IPS-18c (cell line): ENCODE results near the gene SPI1.

Experiments
- H3K4me3 ChIP-seq: 2 replicates; pipeline ENCODE4 v1.7.0; 2013; ENCODE audit warnings: low read depth, mild to moderate bottlenecking, low read length, moderate library complexity; ENCODE audit not compliant: insufficient read depth
- H3K9me3 ChIP-seq: one replicate; pipeline ENCODE4 v1.6.1; 2013; ENCODE audit warnings: mild to moderate bottlenecking, low read length, moderate library complexity; ENCODE audit not compliant: control insufficient read depth, insufficient read depth

Gene SPI1

DNA sequence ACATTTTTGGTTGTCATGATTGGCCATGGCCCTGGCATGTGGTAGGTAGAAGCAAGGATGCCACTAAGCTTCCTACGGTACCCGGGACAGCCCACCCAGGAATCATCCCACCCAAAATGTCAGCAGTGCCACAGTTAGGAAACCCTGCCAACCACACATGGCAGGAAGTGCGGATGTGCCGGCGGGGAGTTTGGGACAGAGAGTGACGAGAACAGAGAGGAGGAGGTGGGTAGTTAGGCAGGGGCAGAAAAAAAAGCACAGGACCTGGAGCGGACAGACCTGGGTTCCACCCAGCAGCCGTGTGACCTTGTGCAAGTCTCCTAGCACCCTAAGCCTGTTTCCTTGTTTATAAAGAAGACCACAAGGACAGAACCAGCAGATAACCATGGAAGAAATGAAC is 3.3 kb downstream of the SPI1 start:
- Histone ChIP-seq H3K4me3 (no peak overlapping the region), H3K9me3 (no peaks in the 10 kb centered on the region)

DNA sequence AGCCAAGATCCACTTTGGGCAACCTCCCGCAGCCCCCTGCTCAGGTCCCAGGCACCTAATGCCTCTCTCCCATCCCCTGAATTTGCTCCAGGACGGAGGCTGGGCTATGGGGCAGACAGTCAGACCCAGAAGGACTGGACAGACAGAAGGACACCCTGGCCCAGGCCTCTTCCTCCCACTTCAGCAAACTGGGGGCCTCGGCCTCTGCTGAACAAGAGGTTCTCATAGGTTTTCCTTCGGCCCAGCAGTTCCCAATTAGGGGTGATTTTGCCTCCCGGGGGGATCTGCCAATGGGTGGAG is 3.7 kb downstream of the SPI1 start:
- no peak overlapping the region for H3K4me3 ChIP-seq
- H3K9me3 ChIP-seq, result no peaks in the 10 kb centered on the region

DNA sequence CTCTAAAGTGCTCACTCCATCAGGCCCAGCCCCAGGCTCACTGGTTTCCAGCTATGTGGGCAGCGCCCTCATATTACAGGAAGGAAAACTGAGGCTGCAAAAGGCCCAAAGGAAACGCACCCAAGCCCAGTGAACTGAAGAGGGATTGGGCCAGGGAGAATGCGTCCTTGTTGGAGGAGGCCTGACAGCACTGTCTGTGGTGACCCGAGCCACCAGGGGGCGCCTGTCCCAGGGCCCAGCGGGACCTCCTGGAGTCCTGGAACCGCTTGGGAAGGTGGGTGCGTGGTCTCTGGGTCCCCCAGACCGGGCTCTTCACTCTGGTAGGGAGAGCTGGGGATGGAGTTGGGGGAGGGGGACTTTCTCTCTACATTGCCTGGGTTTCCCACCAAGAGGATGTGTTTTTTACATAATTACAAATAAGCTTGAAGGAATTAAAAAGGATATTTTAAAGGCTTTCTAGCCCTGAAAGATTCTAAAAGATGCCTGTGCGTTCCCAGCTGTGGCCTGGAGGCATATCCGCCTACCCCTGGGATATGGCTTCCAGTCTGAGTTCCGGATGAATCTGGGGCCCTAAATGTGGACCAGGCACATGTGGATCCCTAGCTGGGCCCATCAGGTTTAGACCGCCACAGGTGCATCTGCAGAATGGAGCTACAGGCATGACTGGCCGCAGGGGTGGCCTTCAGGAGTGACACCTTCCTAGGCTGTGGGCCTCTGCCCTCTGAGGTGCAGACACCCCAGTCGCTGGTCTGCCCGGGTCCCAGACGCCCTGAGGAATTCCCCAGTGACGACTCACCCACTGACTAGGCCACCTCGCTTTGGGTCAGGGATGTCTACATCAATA is 4.2 kb downstream of the SPI1 start:
- H3K4me3 ChIP-seq, result no peak overlapping the region
- H3K9me3 ChIP-seq, result no peaks in the 10 kb centered on the region

DNA sequence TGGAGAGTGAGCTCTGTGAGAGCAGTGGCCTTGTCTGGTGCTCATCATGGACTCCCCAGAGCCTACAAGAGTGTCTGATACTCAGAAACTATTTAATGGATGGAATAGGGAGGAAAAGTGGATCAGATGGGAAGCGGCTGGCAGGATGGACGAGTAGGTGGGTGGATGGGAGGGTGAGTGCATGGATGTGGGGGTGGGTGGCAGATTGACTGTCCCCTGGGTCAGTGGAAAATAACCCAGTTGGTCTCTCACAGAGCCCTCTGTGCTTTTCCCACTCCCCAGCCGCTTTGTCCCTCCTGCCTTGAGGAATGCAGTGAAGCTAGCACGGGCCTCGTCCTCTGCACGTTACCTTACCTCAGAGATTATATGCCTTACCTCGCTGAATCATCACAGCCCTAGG is 5.9 kb downstream of the SPI1 start:
- Histone ChIP-seq H3K9me3 (no peaks in the 10 kb centered on the region), H3K4me3 (no peak overlapping the region)

DNA sequence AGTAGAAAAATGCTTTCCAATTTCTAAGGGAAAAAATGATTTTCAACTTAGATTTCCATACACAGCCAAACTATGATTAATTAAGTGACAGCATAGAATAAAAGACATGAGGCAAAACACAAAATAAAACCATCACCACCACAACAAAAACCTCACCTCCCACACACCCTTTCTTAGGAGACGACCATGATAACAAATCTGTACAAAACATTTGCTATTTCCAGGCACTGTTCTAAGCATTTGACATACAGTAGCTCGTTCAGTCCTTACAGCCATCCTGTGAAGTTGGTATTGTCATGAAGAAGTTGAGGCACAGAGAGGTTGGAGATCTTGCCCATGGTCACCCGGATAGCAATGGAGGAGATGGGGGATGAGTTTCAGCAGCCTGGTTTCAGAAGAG is 8.7 kb downstream of the SPI1 start:
- Histone ChIP-seq H3K9me3 (no peaks in the 10 kb centered on the region), H3K4me3 (no peak overlapping the region)

DNA sequence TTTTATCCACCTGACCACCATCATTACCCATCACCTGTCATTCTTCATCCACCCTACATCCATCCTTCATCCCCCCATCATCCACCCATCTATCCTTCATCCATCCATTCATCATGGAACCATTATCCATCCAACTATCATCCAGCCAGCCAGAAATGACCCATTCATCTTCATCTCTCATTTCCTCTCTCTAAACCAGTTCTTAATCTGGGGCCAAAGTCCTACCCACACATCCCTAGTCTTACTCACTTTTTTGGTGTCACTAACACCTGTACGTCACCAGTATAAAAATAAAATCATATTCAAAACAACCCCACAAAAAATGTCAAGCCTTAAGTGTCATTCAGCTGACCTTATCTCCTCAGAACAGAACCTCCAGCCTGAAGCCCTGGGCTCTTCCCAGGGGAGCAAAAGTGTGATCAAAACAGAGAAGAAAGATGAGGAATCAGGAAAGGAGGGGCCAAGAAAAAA is 12.3 kb downstream of the SPI1 start:
- H3K4me3 ChIP-seq, result no peak overlapping the region
- H3K9me3 ChIP-seq, result no peaks in the 10 kb centered on the region

DNA sequence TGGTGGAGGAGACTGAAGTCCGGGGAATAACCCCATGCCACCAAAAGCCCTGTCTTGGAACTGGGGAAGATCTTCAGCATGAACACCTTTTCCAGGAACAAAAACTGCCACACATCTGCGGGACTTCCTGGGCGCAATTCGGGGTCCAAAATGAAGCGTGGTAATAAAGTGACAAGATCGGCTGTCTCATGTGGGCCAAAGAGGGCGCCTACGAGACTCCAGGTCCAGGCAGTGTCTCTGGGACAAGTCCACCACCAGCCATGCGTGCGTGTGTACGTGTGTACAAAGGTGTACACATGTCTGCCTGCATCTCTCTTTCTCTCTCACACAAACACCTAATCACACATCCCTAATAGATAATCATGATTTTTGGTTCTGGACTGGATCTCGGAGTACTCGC is 16.9 kb downstream of the SPI1 start:
- Histone ChIP-seq H3K4me3 (no peak overlapping the region), H3K9me3 (no peaks in the 10 kb centered on the region)

DNA sequence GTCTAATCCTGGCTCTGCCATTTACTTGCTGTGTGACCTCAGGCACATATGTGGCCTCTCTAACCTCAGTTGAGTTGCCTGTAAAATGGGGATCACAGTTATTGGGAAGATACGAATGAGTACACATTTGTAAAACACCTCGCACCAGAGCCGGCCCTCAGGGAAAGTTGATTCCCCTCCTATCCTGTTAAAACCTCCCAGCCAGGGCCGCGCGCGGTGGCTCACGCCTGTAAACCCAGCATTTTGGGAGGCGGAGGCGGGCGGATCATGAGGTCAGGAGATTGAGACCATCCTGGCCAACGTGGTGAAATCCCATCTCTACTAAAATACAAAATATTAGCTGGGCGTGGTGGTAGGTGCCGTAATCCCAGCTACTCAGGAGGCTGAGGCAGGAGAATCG is 18.0 kb downstream of the SPI1 start:
- Histone ChIP-seq H3K4me3 (no peak overlapping the region), H3K9me3 (no peaks in the 10 kb centered on the region)

DNA sequence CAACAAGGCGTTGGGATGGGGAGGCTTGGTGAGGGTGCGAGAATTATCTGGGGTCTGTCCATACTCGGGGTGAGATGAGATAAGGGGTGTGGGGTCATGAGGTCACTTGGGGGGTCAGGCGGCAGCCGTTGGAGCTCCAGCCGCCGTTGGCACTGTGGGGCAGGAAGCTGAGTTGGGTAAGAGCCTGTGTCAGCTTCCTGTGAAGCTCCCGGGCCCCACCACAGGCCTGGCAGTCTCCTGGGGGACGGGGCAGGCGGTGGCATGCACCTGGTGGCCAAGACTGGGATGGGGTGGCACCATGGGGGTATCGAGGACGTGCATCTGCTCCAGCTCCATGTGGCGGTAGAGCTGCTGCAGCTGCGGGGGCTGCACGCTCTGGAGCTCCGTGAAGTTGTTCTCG is 18.8 kb downstream of the SPI1 start:
- Histone ChIP-seq H3K4me3 (no peak overlapping the region), H3K9me3 (no peaks in the 10 kb centered on the region)

DNA sequence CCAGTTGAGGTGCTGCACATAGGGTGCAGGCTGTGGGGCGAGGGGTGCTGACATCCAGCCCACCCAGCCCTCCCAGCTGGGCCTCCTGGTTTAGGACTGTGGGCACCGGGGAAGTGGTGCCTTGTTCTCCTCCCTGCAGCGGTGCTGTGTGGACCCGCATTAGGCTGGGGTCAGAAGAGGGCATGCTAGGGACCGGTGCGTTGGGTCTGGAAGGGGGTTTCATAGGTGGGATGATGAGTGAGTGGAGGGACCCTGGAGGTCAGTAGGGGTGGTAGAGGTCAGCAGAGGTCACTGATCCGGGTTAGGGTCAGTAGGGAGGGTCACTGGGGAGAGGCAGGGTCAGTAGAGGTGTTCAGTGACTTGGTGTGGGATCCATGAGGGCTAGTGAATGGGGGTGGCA is 19.2 kb downstream of the SPI1 start:
- no peaks in the 10 kb centered on the region for H3K9me3 ChIP-seq
- H3K4me3 ChIP-seq, result no peak overlapping the region

DNA sequence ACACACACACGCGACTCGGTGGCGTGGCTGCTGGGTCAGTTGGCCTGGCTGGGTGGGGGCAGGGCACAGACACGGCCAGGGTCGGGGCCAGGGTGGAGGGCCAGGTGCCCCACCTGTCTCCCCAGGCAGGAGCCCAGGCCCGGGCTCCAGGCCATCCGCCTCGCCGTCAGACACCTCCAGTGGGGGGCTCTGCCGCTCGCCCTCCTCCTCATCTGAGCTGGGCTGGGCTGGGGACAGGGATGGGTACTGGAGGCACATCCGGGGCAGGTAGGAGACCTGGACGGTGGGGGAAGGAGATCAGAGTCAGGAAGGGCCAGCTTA is 19.7 kb downstream of the SPI1 start:
- H3K4me3 ChIP-seq, result no peak overlapping the region

DNA sequence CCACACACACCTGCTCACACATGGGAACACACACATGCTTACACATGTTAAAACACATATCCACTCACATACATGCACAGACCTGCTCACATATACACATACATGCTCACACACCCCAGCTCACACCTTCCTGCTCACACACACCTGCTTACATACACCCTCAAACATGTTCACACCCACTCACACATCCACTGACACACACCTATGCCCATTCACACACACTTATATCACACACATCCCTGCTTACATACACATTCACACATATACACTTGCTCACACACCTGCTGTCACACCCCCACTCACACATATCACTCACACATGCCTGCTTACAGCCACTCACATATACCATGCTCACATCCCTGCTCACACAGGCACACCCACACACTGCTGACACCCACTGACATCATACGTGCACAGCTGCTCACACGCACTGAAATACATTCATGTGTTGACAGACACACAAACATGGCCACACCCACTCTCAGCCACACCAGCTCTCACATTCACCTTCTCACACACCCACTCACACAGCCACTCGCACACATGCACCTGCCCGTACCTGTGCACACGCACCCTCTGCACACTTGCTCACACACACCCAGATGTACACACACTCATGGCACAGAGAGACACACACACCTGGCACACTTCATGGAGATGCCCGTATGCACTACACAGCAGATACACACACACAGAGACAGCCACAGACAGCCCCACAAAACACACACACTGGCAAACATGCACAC is 20.2 kb downstream of the SPI1 start:
- H3K9me3 ChIP-seq, result no peaks in the 10 kb centered on the region

More for the DNA sequence above, 19.7 kb downstream of the SPI1 start:
- no peaks in the 10 kb centered on the region for H3K9me3 ChIP-seq

DNA sequence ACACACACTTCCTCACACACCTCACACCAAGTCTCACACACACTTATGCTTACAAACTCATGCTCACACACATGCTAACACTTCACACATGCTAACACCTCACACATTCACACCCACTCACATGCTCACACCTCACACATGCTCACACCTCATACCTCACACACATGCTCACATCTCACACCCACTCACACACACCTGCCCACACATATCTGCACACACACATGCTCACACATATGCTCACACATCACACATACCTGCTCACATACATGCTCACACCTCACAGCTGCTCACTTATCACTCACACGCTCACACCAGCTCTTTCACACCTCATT is 21.4 kb downstream of the SPI1 start:
- no peak overlapping the region for H3K4me3 ChIP-seq
- no peaks in the 10 kb centered on the region for H3K9me3 ChIP-seq

More for the DNA sequence above, 20.2 kb downstream of the SPI1 start:
- no peak overlapping the region for H3K4me3 ChIP-seq

DNA sequence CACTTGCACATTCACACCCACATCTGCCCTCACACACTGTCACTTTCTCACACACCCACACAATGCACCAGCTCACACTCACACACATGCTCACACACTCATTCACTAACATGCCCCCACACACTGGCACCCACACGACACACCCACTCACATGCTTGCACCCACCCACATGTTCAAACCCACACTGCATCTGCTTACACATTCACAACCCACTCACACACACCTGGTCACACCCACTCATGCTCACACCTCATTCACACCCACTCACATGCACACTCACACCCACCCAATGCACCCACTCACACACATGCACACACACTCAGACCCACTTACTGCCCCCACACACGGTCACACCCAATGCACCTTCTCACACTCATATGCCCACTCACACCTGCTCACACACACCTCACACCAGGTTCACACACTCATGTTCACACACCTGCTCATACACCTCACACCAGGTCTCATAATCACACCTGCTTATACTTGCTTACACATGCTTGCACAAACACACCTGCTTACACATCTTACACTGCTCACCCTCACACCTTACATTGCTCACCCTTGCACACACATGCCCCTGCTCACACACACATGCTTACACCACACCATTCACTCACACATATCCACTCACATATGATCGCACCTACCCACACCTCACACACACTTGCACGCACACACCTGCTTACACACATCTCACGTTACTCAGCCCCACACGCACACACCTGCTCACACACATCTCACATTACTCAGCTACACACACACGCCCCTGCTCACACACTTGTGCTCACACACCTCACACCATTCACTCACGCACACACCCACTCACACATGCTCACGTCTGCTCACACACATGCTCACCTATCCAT is 22.0 kb downstream of the SPI1 start:
- Histone ChIP-seq H3K4me3 (no peak overlapping the region), H3K9me3 (no peaks in the 10 kb centered on the region)

DNA sequence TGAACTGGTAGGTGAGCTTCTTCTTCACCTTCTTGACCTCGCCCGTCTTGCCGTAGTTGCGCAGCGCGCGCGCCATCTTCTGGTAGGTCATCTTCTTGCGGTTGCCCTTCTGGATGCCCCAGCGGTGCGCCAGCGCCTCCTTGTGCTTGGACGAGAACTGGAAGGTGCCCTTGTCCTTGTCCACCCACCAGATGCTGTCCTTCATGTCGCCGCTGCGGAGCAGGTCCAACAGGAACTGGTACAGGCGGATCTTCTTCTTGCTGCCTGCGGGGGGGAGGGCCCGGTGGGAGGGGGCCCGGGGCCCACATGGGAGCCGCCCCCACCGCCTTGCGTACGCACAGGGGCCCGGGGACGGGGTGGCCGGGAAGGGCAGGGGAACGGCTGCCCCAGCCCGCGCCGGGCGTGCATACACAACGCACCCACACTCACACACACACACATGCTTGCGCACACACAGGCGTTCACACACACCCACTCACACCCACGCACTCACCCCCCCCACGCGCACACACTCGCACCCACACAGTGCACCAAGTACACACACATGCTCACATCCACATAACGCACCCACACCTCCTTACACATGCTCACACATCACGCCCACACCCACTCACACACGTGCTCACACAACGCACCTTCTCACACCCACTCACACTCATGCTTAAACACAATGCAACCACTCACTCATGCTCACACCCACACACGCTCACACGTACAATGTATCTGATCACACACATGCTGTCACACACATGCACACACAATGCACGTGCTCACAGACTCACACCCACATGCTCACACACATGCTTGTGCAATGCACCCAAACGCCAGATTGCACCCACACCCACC is 22.8 kb downstream of the SPI1 start:
- Histone ChIP-seq H3K9me3 (no peaks in the 10 kb centered on the region), H3K4me3 (peak overlapping the region; percentile 48; the same call in 1 of the 2 replicates)

DNA sequence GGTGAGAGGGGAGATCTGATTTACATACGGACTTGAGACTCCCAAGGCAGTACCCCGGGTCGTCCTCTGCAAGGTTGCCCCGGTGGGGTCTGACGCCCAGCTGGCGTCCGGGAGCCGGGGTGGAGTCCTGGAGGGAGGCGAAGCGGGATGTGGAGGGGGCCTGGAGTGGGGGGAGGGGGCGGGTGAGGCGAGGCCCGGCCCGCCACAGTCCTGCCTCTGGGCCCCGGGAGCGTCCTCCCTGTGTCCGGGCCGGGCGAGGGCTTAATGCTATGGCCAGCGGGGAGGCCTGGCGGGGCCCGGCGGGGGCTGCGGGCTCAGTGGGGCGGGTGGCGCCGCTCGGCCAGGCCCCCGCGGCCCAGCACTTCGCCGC is 23.4 kb downstream of the SPI1 start:
- H3K4me3 ChIP-seq, result peak overlapping the region; percentile 48
- no peaks in the 10 kb centered on the region for H3K9me3 ChIP-seq
